Measurements from ENCODE around the gene ARHGAP12.

Gene ARHGAP12

GRCh38 chr10:31853629-31854028 lies 75.0 kb downstream of the ARHGAP12 start:
- Histone ChIP-seq H3K4me1 (ENCODE audit: control insufficient read depth, insufficient read depth, low read length) (no peaks in the 10 kb centered on the region), H3K27me3 (ENCODE audit: control insufficient read depth, insufficient read depth, low read length) (no peaks in the 10 kb centered on the region), H3K36me3 (ENCODE audit: control insufficient read depth, insufficient read depth, low read length) (no peaks in the 10 kb centered on the region), H3K9ac (ENCODE audit: low read length) (no peak overlapping the region), H3K4me3 (ENCODE audit: low read length) (no peak overlapping the region), H3K27ac (ENCODE audit: low read depth, low read length) (no peak overlapping the region)

GRCh38 chr10:31851216-31851615 lies 77.4 kb downstream of the ARHGAP12 start:
- no peaks in the 10 kb centered on the region for H3K36me3 ChIP-seq (ENCODE audit: control insufficient read depth, insufficient read depth, low read length)
- no peak overlapping the region for H3K27ac ChIP-seq (ENCODE audit: low read depth, low read length)
- H3K9ac ChIP-seq (ENCODE audit: low read length) = no peak overlapping the region
- no peaks in the 10 kb centered on the region for H3K4me1 ChIP-seq (ENCODE audit: control insufficient read depth, insufficient read depth, low read length)
- H3K27me3 ChIP-seq (ENCODE audit: control insufficient read depth, insufficient read depth, low read length) = no peaks in the 10 kb centered on the region
- H3K4me3 ChIP-seq (ENCODE audit: low read length) = no peak overlapping the region

GRCh38 chr10:31847515-31847914 lies 81.1 kb downstream of the ARHGAP12 start:
- H3K27ac ChIP-seq (ENCODE audit: low read depth, low read length) = no peak overlapping the region
- H3K27me3 ChIP-seq (ENCODE audit: control insufficient read depth, insufficient read depth, low read length) = no peaks in the 10 kb centered on the region
- no peaks in the 10 kb centered on the region for H3K36me3 ChIP-seq (ENCODE audit: control insufficient read depth, insufficient read depth, low read length)
- no peak overlapping the region for H3K4me3 ChIP-seq (ENCODE audit: low read length)
- no peaks in the 10 kb centered on the region for H3K4me1 ChIP-seq (ENCODE audit: control insufficient read depth, insufficient read depth, low read length)
- H3K9ac ChIP-seq (ENCODE audit: low read length) = no peak overlapping the region

DNA sequence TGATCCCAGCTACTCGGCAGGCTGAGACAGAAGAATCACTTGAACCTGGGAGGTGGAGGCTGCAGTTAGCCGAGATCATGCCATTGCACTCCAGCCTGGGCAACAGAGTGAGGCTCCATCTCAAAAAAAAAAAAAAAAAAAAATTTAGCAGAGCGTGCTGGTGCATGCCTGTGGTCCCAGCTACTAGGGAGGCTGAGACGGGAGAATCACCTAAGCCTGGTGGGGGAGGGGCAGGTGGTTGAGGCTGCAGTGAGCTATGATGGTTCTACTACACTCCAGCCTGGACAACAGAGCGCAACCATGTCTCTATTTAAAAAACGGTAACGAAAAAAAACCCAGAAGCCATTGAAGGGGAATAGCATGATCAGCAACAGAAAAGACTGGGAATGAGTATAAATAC lies 89.9 kb downstream of the ARHGAP12 start:
- H3K4me1 ChIP-seq (ENCODE audit: control insufficient read depth, insufficient read depth, low read length) = no peaks in the 10 kb centered on the region
- no peaks in the 10 kb centered on the region for H3K27me3 ChIP-seq (ENCODE audit: control insufficient read depth, insufficient read depth, low read length)
- no peak overlapping the region for H3K27ac ChIP-seq (ENCODE audit: low read depth, low read length)
- H3K36me3 ChIP-seq (ENCODE audit: control insufficient read depth, insufficient read depth, low read length) = no peaks in the 10 kb centered on the region
- H3K4me3 ChIP-seq (ENCODE audit: low read length) = no peak overlapping the region
- no peak overlapping the region for H3K9ac ChIP-seq (ENCODE audit: low read length)

DNA sequence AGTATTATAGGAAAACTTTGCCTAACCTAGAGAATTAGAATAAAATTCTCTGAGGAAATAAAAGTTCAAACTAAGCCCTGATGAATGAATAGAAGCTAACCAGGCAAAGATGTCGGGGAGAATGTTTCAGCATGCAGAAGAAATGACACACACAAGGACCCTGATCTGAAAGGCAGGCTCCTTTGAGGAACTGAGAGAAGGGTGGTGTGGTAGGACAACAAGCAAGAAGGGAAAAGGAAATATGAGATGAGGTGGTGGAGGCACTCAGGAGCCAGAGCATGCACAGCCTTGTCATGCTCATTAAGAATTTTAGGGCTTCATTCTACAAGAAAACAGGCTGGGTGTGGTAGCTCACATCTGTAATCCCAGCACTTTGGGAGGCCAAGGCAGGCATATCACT lies 90.6 kb downstream of the ARHGAP12 start:
- no peaks in the 10 kb centered on the region for H3K36me3 ChIP-seq (ENCODE audit: control insufficient read depth, insufficient read depth, low read length)
- H3K27me3 ChIP-seq (ENCODE audit: control insufficient read depth, insufficient read depth, low read length) = no peaks in the 10 kb centered on the region
- H3K9ac ChIP-seq (ENCODE audit: low read length) = no peak overlapping the region
- H3K27ac ChIP-seq (ENCODE audit: low read depth, low read length) = no peak overlapping the region
- H3K4me1 ChIP-seq (ENCODE audit: control insufficient read depth, insufficient read depth, low read length) = no peaks in the 10 kb centered on the region
- no peak overlapping the region for H3K4me3 ChIP-seq (ENCODE audit: low read length)

- Histone ChIP-seq H3K4me1 (ENCODE audit: control insufficient read depth, insufficient read depth, low read length) (no peaks in the 10 kb centered on the region), H3K9ac (ENCODE audit: low read length) (no peak overlapping the region), H3K4me3 (ENCODE audit: low read length) (no peak overlapping the region), H3K27ac (ENCODE audit: low read depth, low read length) (no peak overlapping the region), H3K36me3 (ENCODE audit: control insufficient read depth, insufficient read depth, low read length) (no peaks in the 10 kb centered on the region), H3K27me3 (ENCODE audit: control insufficient read depth, insufficient read depth, low read length) (no peaks in the 10 kb centered on the region)
Measured at GRCh38 chr10:31836569-31837406, 91.8 kb downstream of the ARHGAP12 start.

- Histone ChIP-seq H3K27me3 (ENCODE audit: control insufficient read depth, insufficient read depth, low read length) (no peaks in the 10 kb centered on the region), H3K4me1 (ENCODE audit: control insufficient read depth, insufficient read depth, low read length) (no peaks in the 10 kb centered on the region), H3K36me3 (ENCODE audit: control insufficient read depth, insufficient read depth, low read length) (no peaks in the 10 kb centered on the region), H3K4me3 (ENCODE audit: low read length) (no peak overlapping the region), H3K9ac (ENCODE audit: low read length) (no peak overlapping the region), H3K27ac (ENCODE audit: low read depth, low read length) (no peak overlapping the region)
Measured at GRCh38 chr10:31833753-31834152, 94.9 kb downstream of the ARHGAP12 start.

- Histone ChIP-seq H3K9ac (ENCODE audit: low read length) (no peak overlapping the region), H3K36me3 (ENCODE audit: control insufficient read depth, insufficient read depth, low read length) (no peaks in the 10 kb centered on the region), H3K4me1 (ENCODE audit: control insufficient read depth, insufficient read depth, low read length) (no peaks in the 10 kb centered on the region), H3K27me3 (ENCODE audit: control insufficient read depth, insufficient read depth, low read length) (no peaks in the 10 kb centered on the region), H3K4me3 (ENCODE audit: low read length) (no peak overlapping the region), H3K27ac (ENCODE audit: low read depth, low read length) (no peak overlapping the region)
Measured at GRCh38 chr10:31832261-31832660, 96.4 kb downstream of the ARHGAP12 start.

- Histone ChIP-seq H3K4me1 (ENCODE audit: control insufficient read depth, insufficient read depth, low read length) (no peaks in the 10 kb centered on the region), H3K36me3 (ENCODE audit: control insufficient read depth, insufficient read depth, low read length) (no peaks in the 10 kb centered on the region), H3K27me3 (ENCODE audit: control insufficient read depth, insufficient read depth, low read length) (no peaks in the 10 kb centered on the region), H3K27ac (ENCODE audit: low read depth, low read length) (no peak overlapping the region), H3K4me3 (ENCODE audit: low read length) (no peak overlapping the region), H3K9ac (ENCODE audit: low read length) (no peak overlapping the region)
Measured at GRCh38 chr10:31830887-31831286, 97.7 kb downstream of the ARHGAP12 start.

- no peaks in the 10 kb centered on the region for H3K27me3 ChIP-seq (ENCODE audit: control insufficient read depth, insufficient read depth, low read length)
- H3K27ac ChIP-seq (ENCODE audit: low read depth, low read length) = no peak overlapping the region
- H3K9ac ChIP-seq (ENCODE audit: low read length) = no peak overlapping the region
- no peak overlapping the region for H3K4me3 ChIP-seq (ENCODE audit: low read length)
- no peaks in the 10 kb centered on the region for H3K36me3 ChIP-seq (ENCODE audit: control insufficient read depth, insufficient read depth, low read length)
- H3K4me1 ChIP-seq (ENCODE audit: control insufficient read depth, insufficient read depth, low read length) = no peaks in the 10 kb centered on the region
Measured at GRCh38 chr10:31829776-31830175, 98.9 kb downstream of the ARHGAP12 start.

DNA sequence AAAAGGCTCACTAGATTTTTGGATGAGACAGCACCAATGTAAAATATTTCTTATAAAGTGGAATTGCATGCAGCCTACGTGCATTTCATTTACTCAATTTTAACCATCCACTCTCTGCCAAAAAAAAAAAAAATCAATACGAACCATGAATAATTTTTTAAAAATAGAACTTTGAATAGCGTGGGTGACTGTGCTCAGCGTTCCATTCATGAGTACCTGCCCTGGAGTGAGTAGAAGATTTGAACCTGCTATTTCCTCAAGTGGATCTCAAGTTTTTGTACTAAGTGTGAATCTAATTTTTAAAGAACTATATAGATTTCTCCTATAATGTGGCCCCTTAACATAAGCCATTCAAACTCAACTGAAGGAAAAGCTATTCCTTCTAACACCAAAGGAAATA lies 105.3 kb downstream of the ARHGAP12 start:
- Histone ChIP-seq H3K36me3 (ENCODE audit: control insufficient read depth, insufficient read depth, low read length) (no peaks in the 10 kb centered on the region), H3K4me1 (ENCODE audit: control insufficient read depth, insufficient read depth, low read length) (no peaks in the 10 kb centered on the region), H3K27ac (ENCODE audit: low read depth, low read length) (no peak overlapping the region), H3K27me3 (ENCODE audit: control insufficient read depth, insufficient read depth, low read length) (no peaks in the 10 kb centered on the region), H3K4me3 (ENCODE audit: low read length) (no peak overlapping the region), H3K9ac (ENCODE audit: low read length) (no peak overlapping the region)

GRCh38 chr10:31822616-31823318 lies 105.9 kb downstream of the ARHGAP12 start:
- H3K4me3 ChIP-seq (ENCODE audit: low read length) = no peak overlapping the region
- no peaks in the 10 kb centered on the region for H3K36me3 ChIP-seq (ENCODE audit: control insufficient read depth, insufficient read depth, low read length)
- H3K27ac ChIP-seq (ENCODE audit: low read depth, low read length) = no peak overlapping the region
- H3K9ac ChIP-seq (ENCODE audit: low read length) = no peak overlapping the region
- H3K27me3 ChIP-seq (ENCODE audit: control insufficient read depth, insufficient read depth, low read length) = no peaks in the 10 kb centered on the region
- H3K4me1 ChIP-seq (ENCODE audit: control insufficient read depth, insufficient read depth, low read length) = no peaks in the 10 kb centered on the region

GRCh38 chr10:31822150-31822549 lies 106.5 kb downstream of the ARHGAP12 start:
- no peak overlapping the region for H3K27ac ChIP-seq (ENCODE audit: low read depth, low read length)
- H3K27me3 ChIP-seq (ENCODE audit: control insufficient read depth, insufficient read depth, low read length) = no peaks in the 10 kb centered on the region
- no peak overlapping the region for H3K9ac ChIP-seq (ENCODE audit: low read length)
- no peak overlapping the region for H3K4me3 ChIP-seq (ENCODE audit: low read length)
- H3K4me1 ChIP-seq (ENCODE audit: control insufficient read depth, insufficient read depth, low read length) = no peaks in the 10 kb centered on the region
- no peaks in the 10 kb centered on the region for H3K36me3 ChIP-seq (ENCODE audit: control insufficient read depth, insufficient read depth, low read length)
